Hematopoietic multipotent progenitor cell treated with erythropoietin and hydrocortisone succinate and interleukin-3 and kit ligand, for 8 days (in vitro differentiated cells): ENCODE measurements around the gene NKX1-2.

Experiments used
- DNase-seq: peaks from one replicate; pipeline ENCODE4 v3.0.0-alpha.2; 2015

NKX1-2 gene

DNA sequence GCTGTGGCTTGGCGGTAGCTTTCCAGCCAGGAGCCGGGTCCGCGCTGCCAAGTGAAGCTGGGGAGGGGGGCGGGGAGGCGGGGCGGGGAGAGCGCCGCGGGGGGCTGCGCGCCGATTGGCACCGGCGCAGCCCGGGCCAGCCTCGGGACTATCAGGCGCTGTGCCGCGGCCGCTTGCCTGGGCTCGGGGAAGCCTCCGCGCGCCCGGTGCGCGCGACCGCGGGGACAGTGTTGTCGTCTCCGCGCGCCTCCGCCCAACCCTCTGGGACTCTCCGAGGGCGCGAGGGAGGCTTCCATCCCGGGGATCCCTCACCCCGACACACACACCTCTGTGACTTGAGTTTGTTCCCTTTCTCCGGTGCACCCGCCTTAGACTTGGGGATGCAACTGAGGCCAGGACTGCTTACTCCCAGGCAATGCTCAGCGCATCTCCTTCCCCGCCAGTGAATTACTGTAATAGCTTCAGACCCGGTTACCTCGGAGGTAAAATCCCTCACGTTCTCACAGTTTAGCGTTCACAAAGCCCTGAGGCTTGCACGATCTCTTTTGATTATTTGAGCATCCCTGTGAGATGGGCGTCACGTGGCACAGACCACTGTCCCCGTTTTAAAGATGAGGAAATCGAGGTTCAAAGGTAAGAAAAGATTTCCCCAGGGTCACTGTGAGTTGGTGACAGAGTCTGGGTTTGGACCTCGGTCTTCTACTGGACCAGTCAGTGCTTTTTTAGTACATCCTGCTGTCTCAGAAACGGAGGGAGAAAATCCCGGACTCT lies at the start of gene NKX1-2:
Gene NKX1-2 (minus strand): TSS at position 24 of the 771 bp plus-strand sequence. CDS start 92 bp downstream, outside the sequence.
- no peak for DNase-seq

DNA sequence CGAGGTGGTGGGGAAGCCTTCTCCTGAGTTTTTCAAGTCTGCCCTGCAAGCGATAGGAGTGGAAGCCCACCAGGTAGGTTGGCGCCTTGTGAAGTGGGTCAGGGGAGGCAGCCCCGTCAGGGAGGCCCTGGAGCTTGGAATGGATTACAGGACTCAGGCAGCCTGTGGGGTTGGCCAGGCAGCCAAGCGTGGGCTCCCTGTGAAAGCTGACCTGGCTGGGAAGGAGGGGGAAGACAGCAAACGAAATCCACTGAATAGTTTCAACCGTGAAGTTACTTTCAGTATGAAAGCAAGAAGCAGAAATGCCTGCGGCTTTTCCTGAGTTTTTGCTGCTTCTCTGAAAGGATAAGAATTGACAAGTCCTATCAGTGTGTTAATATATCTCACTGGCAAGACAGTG lies 48.2 kb upstream of the NKX1-2 start:
- DNase-seq: no peak

- DNase-seq: no peak
These were observed 47.5 kb upstream of the NKX1-2 start for GRCh38 chr10:124497196-124497881.

GRCh38 chr10:124496620-124497019 lies 46.8 kb upstream of the NKX1-2 start:
- no peak for DNase-seq

DNA sequence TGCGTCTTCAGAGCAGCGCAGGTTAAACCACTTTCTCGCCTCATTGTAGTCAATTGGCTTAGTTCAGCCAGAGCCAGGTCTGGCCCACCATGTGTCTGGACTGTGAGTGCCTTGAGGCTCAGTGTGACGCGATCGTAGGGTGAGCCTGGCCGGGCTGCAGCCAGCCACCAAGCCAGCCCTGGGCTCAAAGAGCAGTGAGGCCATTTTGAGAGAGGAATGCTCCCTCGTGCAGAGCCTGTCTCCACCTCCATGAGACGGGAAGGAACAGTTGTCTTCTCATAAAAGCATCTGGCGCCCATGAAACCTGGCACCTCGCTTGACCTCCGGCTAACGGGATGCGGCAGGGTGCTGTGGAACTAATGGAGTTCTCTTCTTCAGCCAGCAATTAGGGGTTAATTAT lies 46.3 kb upstream of the NKX1-2 start:
- no peak for DNase-seq

DNA sequence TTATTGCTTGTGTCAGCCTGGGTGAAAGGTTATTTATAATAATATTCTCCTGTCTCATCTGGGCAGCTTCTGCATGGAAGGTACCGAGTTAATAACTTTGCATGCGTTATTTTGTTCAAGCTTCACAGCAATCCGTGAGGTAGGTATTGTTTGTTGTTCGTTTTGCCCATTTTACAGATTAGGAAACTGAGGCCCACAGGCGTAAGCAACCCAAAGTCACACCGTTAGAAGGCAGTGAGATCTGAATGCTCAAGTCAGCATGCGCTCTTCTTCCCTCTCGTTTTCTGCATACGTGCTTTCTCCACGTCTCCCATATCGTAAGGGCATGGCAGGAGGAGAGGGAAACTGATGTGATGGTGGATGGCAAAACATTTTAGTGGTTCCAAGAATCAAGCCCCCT lies 45.9 kb upstream of the NKX1-2 start:
- no peak for DNase-seq

GRCh38 chr10:124495162-124495561 lies 45.3 kb upstream of the NKX1-2 start:
- no peak for DNase-seq

DNA sequence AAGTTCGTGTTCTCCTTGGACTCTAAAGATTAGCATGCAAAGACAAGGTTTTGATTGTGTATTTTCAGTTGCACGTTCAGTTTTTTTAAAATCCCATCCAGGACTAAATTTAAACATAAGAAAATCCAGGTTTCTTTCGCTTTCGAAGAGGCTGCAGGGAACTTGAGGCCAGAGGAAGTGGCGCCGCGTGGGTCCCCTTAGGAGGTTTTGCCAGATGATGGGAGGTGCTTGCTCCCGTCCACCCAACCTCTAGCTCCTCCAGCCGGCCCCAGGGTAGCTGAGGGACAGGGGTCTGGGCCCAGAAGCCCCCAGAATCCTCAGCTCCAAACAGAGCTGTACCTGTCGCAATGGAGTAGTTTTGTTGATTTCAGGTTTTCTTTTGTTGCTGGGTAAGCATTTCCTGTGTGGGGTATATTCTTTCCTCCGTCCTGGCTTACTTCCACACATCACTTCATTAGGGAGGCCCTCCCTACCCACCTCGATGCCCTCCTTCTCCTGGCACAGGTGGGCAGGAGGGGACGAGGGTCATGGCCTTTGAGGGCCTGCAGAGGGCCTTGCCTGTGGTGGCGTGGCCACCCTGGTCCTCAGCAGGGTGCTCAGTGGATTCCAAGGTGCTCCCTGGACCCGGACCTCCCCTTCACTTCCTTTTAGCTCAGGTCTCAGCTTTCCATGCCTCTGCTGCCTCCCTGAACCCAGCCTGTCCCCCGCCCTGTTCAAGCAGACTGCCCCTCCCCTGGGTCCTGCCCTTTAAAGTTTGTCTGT lies 44.4 kb upstream of the NKX1-2 start:
- DNase-seq: no peak

DNA sequence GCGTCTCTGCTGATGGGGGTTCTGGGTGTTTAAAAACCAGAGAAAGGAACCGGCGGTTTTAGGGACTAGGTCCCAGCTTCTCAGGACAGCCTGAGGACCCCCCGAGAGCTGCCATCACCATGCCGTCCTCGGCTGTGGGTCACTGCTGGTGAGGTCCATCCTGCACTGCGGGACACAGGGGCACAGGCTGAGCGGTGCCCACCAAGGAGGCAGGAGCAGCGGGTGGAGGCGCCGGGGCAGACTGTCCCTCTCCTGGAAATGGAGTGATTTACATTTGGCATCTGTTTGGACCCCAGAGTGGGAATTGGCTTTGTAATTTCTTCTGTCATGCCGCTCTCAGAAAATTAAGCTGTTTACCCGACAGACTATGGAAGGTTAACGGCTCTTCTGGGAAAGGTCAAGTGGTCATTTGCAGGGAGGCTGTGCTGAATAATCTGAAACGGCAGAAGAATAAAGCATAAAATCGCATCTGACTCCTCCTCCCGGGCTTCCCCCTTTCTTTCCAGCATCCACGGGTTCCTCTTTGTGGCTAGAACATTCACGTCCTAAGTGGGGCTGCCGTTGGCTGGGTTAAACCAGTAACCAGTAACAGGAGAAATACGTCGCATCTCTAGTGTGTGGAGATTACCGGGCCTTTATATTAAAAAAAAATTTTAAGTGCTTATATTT lies 43.5 kb upstream of the NKX1-2 start:
- DNase-seq: no peak

GRCh38 chr10:124492266-124492665 lies 42.4 kb upstream of the NKX1-2 start:
- no peak for DNase-seq

DNA sequence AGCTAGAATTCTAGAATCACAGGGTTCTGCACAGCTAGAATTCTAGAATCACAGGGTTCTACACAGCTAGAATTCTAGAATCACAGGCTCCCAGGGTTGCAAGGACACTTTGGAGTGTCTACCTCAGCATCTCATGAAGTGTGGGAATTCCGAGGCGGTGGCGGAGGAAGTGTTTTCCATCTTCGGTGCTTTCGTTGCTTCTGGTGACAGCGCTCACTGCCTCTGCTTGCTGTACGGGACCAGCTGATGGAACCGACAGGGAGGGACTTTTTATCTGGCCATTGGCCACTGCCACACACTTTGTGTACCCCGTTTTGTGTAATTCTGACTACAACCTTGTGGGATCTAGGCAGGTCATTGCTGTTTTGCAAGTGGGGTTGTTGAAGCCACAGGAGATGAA lies 41.3 kb upstream of the NKX1-2 start:
- no peak for DNase-seq

GRCh38 chr10:124486635-124487034 lies 36.8 kb upstream of the NKX1-2 start:
- DNase-seq: peak; percentile 94

DNA sequence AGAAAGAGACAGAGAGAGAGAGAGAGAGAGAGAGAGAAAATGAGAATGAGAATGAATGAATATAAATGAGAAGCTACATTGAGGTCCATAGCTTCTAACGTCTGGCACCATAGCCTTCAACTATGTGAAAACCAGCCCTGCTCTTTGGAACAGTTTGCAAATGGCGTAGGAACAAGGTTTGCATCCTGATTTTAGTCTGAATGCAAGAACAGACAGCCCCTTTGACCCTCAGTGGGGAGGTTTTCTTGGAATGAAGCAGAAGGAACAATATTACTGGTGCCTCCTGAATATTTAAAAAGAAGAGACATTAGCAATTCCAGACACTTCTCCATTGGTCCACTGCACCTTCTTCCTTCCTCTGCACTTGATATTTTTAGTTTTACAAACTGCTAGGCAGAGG lies 34.8 kb upstream of the NKX1-2 start:
- no peak for DNase-seq

DNA sequence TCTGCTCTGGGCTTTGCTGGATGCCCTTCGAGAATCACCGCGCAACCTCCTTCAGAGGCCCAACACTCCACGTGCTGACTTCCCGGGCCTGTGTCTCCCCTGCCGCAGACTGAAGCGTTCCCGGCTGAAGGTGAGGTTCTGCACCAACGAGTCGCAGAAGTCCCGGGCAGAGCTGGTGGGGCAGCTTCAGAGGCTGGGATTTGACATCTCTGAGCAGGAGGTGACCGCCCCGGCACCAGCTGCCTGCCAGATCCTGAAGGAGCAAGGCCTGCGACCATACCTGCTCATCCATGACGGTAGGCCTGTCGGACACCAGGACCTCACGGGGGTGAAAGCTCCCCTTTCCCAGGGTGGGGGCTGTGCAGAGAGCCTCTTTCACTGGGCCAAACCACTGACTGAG lies 34.2 kb upstream of the NKX1-2 start:
- no peak for DNase-seq

- no peak for DNase-seq
These were observed 33.0 kb upstream of the NKX1-2 start for GRCh38 chr10:124482876-124483275.

- DNase-seq: no peak
These were observed 32.5 kb upstream of the NKX1-2 start for GRCh38 chr10:124482236-124482800.

DNA sequence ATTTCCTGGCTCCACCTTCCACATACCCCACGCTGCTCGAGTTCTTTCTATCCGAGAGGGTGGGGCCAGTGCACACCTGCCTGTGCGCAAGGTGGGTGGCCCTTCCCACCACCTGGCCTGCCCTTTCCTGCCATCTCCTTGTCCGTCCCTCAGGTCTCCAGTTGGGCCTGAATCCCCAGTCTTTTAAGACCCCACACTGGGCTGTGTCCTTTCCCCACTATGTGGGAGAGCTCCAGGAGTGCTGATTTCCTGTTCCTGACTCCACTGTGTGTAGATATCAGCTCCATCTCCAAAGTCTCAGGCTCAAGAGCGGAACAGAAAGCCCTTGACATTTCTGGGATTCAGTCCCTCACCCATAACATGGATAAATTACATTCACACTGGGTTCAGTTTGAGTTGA lies 31.9 kb upstream of the NKX1-2 start:
- DNase-seq: no peak

DNA sequence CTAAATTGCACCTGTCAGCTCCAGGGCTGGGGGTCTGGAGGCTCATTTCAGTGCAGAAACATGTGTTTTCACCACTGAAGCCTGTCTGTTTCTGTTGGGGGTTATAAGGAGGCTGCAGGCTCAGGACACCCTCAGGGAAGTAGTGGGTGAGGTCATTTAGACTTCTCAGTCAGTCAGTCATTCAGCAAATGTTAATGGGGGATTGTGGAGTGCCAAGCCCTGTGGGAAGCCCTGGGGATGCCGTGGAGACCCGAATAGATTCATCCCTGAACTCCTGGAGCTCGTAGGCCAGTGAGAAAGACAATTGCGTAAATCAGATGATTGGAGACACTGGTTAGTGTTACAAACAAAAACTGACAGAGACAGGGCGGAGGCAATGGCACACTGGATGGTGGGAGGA lies 31.0 kb upstream of the NKX1-2 start:
- DNase-seq: no peak

GRCh38 chr10:124478515-124478914 lies 28.7 kb upstream of the NKX1-2 start:
- DNase-seq: no peak

DNA sequence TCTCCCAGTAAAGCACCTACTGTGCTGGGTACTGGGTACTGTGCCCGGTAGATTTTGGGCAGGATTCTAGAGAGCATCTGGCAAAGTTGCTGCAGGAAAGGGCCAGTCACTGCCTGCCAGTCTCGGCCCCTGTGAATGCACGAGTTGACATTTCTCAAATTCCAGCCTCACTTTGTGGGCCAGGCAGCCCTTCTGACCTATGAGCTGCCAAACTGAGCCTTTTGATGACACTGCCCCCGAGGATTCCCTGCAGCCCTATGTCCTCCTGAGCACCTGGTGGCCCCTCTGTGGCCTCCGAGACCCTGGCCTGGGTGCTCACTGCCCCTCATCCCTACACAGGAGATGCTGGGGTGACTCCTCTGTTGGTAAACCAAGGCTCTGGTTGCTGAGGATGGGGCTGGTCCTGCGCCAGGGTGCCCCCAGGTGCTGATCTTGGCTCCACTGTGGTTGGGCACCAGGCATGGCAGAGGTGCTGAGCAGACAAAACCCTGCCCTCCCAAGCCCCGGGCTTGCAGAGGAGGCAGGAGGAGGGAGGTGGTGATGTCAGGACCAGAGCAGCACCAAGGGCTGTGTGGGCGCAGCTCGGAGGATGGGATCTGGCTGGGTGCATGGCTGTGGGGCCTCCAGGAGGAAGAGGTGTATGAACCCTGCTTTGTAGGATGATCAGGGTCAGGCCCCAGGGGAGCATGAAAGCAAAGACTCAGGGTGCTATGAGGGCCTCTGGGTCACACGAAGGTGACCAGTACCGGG lies 28.0 kb upstream of the NKX1-2 start:
- no peak for DNase-seq

DNA sequence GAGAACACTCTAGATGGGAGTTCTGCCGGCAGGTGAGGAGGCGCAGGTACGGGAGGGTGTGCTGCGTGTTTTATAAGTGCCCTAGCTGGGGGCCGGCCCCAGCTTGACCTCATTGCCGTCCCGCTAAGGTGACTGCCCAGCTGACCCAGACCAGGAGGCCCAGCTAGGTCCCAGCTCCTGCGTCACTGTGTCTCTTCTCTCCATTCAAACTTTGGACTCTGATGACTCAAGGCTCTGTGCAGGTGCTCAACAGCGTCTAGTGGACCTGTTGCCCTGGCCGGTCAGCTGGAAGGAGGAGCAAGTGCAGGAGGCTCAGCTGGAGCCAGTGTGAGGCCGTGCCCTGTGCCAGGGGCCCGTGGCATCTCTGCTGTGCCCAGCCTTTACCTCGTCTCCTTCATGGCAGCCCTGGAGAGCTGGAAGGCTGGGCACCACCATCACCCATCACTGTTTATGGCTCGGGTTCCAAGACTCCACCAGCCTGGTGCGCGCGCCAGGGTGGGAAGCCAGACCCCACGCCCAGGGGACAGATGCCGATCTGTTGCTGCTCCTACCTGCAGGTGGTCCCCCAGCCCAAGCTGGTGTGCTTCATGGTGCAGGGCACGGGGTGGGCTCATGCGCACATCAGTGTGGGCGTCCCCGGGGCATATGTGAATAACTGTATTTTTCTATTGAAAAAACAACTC lies 26.3 kb upstream of the NKX1-2 start:
- no peak for DNase-seq
